DND-41 (cell line): ENCODE measurements around the gene INSYN2A.

ENCODE experiments used
- ATAC-seq: fragments of 200-7000 bp; cut with Tn5 transposase; 3 replicates; pipeline ENCODE4 v1.9.1; 2021; ENCODE audit warnings: low read depth; ENCODE audit not compliant: insufficient read depth
- DNase-seq: peaks from one replicate; pipeline ENCODE4 v3.0.0-alpha.2; 2020
- H2AFZ ChIP-seq: 2 replicates; pipeline ENCODE4 v1.6.0; 2012; ENCODE audit warnings: low read depth, low read length
- H3K27ac ChIP-seq: 2 replicates; pipeline ENCODE4 v1.5.1; 2012; ENCODE audit warnings: low read length, inconsistent platforms
- H3K27me3 ChIP-seq: fragments of 200-600 bp; sonication (generic); 2 replicates; pipeline ENCODE4 v1.6.0; 2012; ENCODE audit warnings: low read length, mild to moderate bottlenecking, inconsistent platforms; ENCODE audit not compliant: insufficient read depth, poor library complexity
- H3K36me3 ChIP-seq: 2 replicates; pipeline ENCODE4 v1.5.1; 2012; ENCODE audit warnings: low read length, inconsistent platforms; ENCODE audit not compliant: insufficient read depth
- H3K4me1 ChIP-seq: 2 replicates; pipeline ENCODE4 v1.5.1; 2012; ENCODE audit warnings: mild to moderate bottlenecking, low read length; ENCODE audit not compliant: insufficient read depth
- H3K4me2 ChIP-seq: 2 replicates; pipeline ENCODE4 v1.6.0; 2012; ENCODE audit warnings: mild to moderate bottlenecking, moderate library complexity, low read length, inconsistent platforms; ENCODE audit not compliant: insufficient read depth
- H3K4me3 ChIP-seq, 2 experiments: fragments of 200-600 bp in 1 of 2; shearing (Covaris generic) in 1 of 2; 2 replicates each; pipeline ENCODE4 v1.5.1; 2012 to 2016; ENCODE audit warnings: inconsistent platforms in 2 of 2, low read length in 2 of 2, mild to moderate bottlenecking in 2 of 2, low read depth in 1 of 2, moderate library complexity in 1 of 2
- H3K79me2 ChIP-seq: 2 replicates; pipeline ENCODE4 v1.6.0; 2012; ENCODE audit warnings: low read length, inconsistent platforms; ENCODE audit not compliant: insufficient read depth
- H3K9ac ChIP-seq: 2 replicates; pipeline ENCODE4 v1.6.0; 2012; ENCODE audit warnings: low read depth, mild to moderate bottlenecking, inconsistent platforms, low read length, moderate library complexity
- H3K9me3 ChIP-seq: 2 replicates; pipeline ENCODE4 v1.5.1; 2012; ENCODE audit warnings: low read length, moderate library complexity, mild to moderate bottlenecking, inconsistent platforms; ENCODE audit not compliant: insufficient read depth, severe bottlenecking
- H4K20me1 ChIP-seq: 2 replicates; pipeline ENCODE4 v1.6.0; 2012; ENCODE audit warnings: low read length; ENCODE audit not compliant: insufficient read depth
- EZH2 ChIP-seq: IDR thresholded peaks from 3 replicates; pipeline ENCODE4 v1.6.1; 2012; ENCODE audit warnings: borderline replicate concordance, low read depth, mild to moderate bottlenecking, moderate library complexity, low read length, inconsistent platforms; ENCODE audit not compliant: severe bottlenecking
- TF ChIP-seq, protein P1 (sequence below): IDR thresholded peaks from 2 replicates; pipeline ENCODE4 v1.5.1; 2012; ENCODE audit warnings: borderline replicate concordance, low read length, moderate library complexity, mild to moderate bottlenecking; ENCODE audit not compliant: poor library complexity, severe bottlenecking; ENCODE audit errors: extremely low read depth

INSYN2A gene

GRCh38 chr10:127149501-127150081 lies 46.8 kb downstream of the INSYN2A start:
- no peak overlapping the region for H2AFZ ChIP-seq
- no peaks in the 10 kb centered on the region for H3K4me1 ChIP-seq
- no peak overlapping the region for H3K4me2 ChIP-seq
- no peaks in the 10 kb centered on the region; the same call in 1 of the 2 replicates for H4K20me1 ChIP-seq
- no peaks in the 10 kb centered on the region for H3K27me3 ChIP-seq
- H3K9me3 ChIP-seq = no peaks in the 10 kb centered on the region
- no peaks in the 10 kb centered on the region for H3K36me3 ChIP-seq
- no peak overlapping the region for H3K9ac ChIP-seq
- H3K27ac ChIP-seq = no peak overlapping the region
- no peak for TF ChIP-seq EZH2
- TF ChIP-seq, protein P1, sequence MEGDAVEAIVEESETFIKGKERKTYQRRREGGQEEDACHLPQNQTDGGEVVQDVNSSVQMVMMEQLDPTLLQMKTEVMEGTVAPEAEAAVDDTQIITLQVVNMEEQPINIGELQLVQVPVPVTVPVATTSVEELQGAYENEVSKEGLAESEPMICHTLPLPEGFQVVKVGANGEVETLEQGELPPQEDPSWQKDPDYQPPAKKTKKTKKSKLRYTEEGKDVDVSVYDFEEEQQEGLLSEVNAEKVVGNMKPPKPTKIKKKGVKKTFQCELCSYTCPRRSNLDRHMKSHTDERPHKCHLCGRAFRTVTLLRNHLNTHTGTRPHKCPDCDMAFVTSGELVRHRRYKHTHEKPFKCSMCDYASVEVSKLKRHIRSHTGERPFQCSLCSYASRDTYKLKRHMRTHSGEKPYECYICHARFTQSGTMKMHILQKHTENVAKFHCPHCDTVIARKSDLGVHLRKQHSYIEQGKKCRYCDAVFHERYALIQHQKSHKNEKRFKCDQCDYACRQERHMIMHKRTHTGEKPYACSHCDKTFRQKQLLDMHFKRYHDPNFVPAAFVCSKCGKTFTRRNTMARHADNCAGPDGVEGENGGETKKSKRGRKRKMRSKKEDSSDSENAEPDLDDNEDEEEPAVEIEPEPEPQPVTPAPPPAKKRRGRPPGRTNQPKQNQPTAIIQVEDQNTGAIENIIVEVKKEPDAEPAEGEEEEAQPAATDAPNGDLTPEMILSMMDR = no peak
- DNase-seq (no peak), ATAC-seq (no peak)
- no peaks in the 10 kb centered on the region for H3K79me2 ChIP-seq
- H3K4me3 ChIP-seq = no peak overlapping the region

DNA sequence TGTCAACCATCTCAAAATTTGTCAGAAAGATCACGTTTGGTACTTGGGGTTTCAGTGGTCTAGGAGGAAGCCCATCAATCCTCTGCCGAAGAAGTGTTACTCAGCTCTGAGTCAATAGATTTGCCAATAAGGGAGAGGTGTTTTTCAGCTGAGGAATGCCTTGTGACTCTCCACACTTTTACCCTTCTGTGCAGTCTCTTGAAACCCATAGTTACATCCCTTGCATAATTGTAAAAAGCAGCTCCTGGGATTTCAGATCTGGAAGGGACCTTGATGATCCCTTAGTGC lies 47.5 kb downstream of the INSYN2A start:
- H3K9me3 ChIP-seq = no peaks in the 10 kb centered on the region
- no peak overlapping the region for H2AFZ ChIP-seq
- H3K4me1 ChIP-seq = no peaks in the 10 kb centered on the region
- no peaks in the 10 kb centered on the region for H3K36me3 ChIP-seq
- H3K4me3 ChIP-seq = no peak overlapping the region
- no peaks in the 10 kb centered on the region for H3K79me2 ChIP-seq
- H3K4me2 ChIP-seq = no peak overlapping the region
- H3K27me3 ChIP-seq = no peaks in the 10 kb centered on the region
- ATAC-seq (no peak), DNase-seq (no peak)
- H3K9ac ChIP-seq = no peak overlapping the region
- no peak overlapping the region for H3K27ac ChIP-seq
- no peaks in the 10 kb centered on the region; the same call in 1 of the 2 replicates for H4K20me1 ChIP-seq
- TF ChIP-seq, protein P1 = no peak
- no peak for TF ChIP-seq EZH2

DNA sequence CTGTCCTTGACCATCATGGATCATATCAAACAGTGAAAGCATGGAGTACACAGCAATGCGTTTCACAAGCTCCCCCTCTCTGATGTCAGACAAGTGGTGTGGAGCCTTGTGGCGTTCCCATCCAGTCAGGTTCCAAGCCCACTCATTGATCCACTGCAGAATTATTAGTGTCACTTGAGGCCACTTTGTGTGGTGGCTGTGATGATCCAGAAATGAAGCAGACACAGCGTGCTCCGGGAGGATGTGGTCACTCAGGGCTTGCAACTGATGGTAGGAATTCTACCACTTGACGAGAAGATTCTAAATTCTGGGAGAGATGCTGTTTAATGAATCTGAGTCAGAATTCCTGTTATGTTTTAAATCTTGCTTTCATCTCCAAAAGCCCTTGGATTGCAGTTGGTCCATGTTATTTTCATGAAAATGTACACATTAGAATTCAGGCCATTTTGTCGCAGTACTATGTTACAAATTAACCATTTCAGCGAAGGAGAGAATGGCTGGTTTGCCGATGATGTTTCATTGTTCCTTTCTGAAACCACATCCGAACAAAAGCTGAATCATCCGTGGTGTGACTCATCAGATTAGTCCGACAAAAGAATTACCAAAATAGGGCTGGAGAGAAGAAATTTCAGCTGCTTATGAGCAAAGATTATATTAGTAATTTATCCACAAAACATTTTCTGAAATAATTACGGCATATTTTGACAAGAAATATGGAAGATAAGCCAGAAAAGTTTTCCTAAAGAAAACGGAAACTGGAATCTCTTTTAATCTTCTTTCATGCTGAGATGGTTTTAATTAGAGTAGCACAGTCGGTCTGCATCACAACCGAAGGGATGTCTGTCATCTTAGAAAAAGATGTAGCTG lies 48.1 kb downstream of the INSYN2A start:
- no peaks in the 10 kb centered on the region for H3K27me3 ChIP-seq
- H4K20me1 ChIP-seq = no peaks in the 10 kb centered on the region; the same call in 1 of the 2 replicates
- no peak for DNase-seq
- H3K9ac ChIP-seq = no peak overlapping the region
- H3K36me3 ChIP-seq = no peaks in the 10 kb centered on the region
- TF ChIP-seq, protein P1 = no peak
- no peak for TF ChIP-seq EZH2
- H3K9me3 ChIP-seq = no peaks in the 10 kb centered on the region
- no peak for ATAC-seq
- no peaks in the 10 kb centered on the region for H3K4me1 ChIP-seq
- H3K4me2 ChIP-seq = no peak overlapping the region
- no peak overlapping the region for H2AFZ ChIP-seq
- no peak overlapping the region for H3K27ac ChIP-seq
- no peaks in the 10 kb centered on the region for H3K79me2 ChIP-seq
- no peak overlapping the region for H3K4me3 ChIP-seq
